Esophagus squamous epithelium (tissue), 5 donors: Measurements from ENCODE around the gene PEX6. TPM values are rescaled to one million over a fixed set of nuclear protein-coding genes. Genes with fewer than 3 reads are reported as not detected.
"Not testable (repeated sequence)": the region's sequence is repeated elsewhere in the genome, so short reads cannot be mapped to it uniquely, and the experiment has no call there.

ENCODE experiments used
- DNase-seq: peaks from one replicate; lab custom pipeline; 2025; lab: John Stamatoyannopoulos, UW
- H3K27ac ChIP-seq, 4 donors: fragments of 200-600 bp; sonication (generic); one replicate each; pipeline ENCODE4 v1.5.1; 2016 to 2019; ENCODE audit warnings: mild to moderate bottlenecking in 1 of 4
- H3K27me3 ChIP-seq, 4 donors: fragments of 200-600 bp; sonication (generic); 1 replicate in 3 of 4; 2 replicates in 1 of 4; pipeline versions ENCODE4 v1.5.1 to v1.6.0; 2017 to 2021; ENCODE audit warnings: antibody characterized with exemption in 1 of 4
- H3K36me3 ChIP-seq, 3 donors: fragments of 200-600 bp; sonication (generic); one replicate each; pipeline ENCODE4 v1.5.1; 2016 to 2019
- H3K4me1 ChIP-seq, 3 donors: fragments of 200-600 bp; sonication (generic); one replicate each; pipeline ENCODE4 v1.5.1; 2017 to 2019
- H3K4me3 ChIP-seq, 4 donors: fragments of 200-600 bp; sonication (generic); 1 replicate in 3 of 4; 2 replicates in 1 of 4; pipeline ENCODE4 v1.5.1; 2016 to 2019; ENCODE audit warnings: mild to moderate bottlenecking in 2 of 4, moderate library complexity in 1 of 4
- H3K9me3 ChIP-seq, 3 donors: fragments of 200-600 bp; sonication (generic); one replicate each; pipeline ENCODE4 v1.5.1; 2016 to 2019
- POLR2A ChIP-seq, 4 donors: fragments of 450-650 bp; IDR thresholded peaks; one replicate each; pipeline ENCODE4 v1.6.1; 2017; ENCODE audit warnings: antibody characterized with exemption in 4 of 4, mild to moderate bottlenecking in 4 of 4, moderate library complexity in 3 of 4
- WGBS, 2 donors: methylation state at CpG; one replicate each; pipeline ENCODE4 v1.1.5; 2018; 5-methylcytosine and 5-hydroxymethylcytosine counted together
- intact Hi-C: fragments of 100-400 bp; cut with DNase I; formaldehyde crosslinking; loops from one replicate; pipeline ENCODE4 v1.15.0; 2022
- total RNA-seq, 4 donors: library from RNA; depleted of rRNA; stranded (reverse); fragments of >200 nt; gene quantifications; one replicate each; pipeline ENCODE4 v1.1.0, GENCODE V29; 2016
- TF ChIP-seq, protein P1 (sequence below), 6 experiments: fragments of 450-650 bp in 4 of 6; fragments of 200-600 bp in 2 of 6; sonication (generic) in 2 of 6; IDR thresholded peaks; one replicate each; pipeline ENCODE4 v1.5.1; 2016 to 2019; ENCODE audit warnings: antibody characterized with exemption in 6 of 6, mild to moderate bottlenecking in 4 of 6, moderate library complexity in 4 of 6
- donor health status: DM: yes; HTN: yes; CAD: no.

The PEX6 gene
- total RNA-seq, 4 donors from 2014 or later: 11.3 to 21.2 (median 17.1) TPM

DNA sequence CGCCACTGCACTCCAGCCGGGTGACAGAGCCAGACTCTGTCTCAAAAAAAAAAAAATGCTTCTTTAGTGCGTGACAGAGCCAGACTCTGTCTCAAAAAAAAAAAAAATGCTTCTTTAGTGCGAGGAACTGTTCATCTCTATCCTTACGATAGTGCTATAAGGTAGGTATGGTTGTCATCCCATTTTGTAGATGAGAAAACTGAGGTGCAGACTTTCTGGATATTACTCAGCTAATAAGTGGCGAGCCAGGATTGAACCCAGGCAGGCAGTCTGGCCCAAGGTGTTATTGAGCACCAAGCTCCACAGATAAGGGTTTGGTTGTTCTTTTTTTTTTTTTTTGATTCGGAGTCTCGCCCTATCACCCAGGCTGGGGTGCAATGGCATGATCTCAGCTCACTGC lies 22.9 kb upstream of the PEX6 start:
- intact Hi-C loops: no loop called here
- WGBS, 2 donors: 90 to 99% methylated on average over 7 of the region's 8 CpGs
- H3K27ac ChIP-seq: no peak overlapping the region
- no peaks in the 10 kb centered on the region for H3K9me3 ChIP-seq
- no peak for TF ChIP-seq POLR2A (IDR thresholded peaks at IDR 0.05)
- TF ChIP-seq, protein P1, sequence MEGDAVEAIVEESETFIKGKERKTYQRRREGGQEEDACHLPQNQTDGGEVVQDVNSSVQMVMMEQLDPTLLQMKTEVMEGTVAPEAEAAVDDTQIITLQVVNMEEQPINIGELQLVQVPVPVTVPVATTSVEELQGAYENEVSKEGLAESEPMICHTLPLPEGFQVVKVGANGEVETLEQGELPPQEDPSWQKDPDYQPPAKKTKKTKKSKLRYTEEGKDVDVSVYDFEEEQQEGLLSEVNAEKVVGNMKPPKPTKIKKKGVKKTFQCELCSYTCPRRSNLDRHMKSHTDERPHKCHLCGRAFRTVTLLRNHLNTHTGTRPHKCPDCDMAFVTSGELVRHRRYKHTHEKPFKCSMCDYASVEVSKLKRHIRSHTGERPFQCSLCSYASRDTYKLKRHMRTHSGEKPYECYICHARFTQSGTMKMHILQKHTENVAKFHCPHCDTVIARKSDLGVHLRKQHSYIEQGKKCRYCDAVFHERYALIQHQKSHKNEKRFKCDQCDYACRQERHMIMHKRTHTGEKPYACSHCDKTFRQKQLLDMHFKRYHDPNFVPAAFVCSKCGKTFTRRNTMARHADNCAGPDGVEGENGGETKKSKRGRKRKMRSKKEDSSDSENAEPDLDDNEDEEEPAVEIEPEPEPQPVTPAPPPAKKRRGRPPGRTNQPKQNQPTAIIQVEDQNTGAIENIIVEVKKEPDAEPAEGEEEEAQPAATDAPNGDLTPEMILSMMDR (IDR thresholded peaks at IDR 0.05): no peak
- H3K27me3 ChIP-seq: no peaks in the 10 kb centered on the region
- H3K4me1 ChIP-seq: no peaks in the 10 kb centered on the region
- no peak for DNase-seq
- no peak overlapping the region for H3K4me3 ChIP-seq
- peaks cover 2 to 50% (median 10%) of the 10 kb centered on the region in 3 donors for H3K36me3 ChIP-seq

DNA sequence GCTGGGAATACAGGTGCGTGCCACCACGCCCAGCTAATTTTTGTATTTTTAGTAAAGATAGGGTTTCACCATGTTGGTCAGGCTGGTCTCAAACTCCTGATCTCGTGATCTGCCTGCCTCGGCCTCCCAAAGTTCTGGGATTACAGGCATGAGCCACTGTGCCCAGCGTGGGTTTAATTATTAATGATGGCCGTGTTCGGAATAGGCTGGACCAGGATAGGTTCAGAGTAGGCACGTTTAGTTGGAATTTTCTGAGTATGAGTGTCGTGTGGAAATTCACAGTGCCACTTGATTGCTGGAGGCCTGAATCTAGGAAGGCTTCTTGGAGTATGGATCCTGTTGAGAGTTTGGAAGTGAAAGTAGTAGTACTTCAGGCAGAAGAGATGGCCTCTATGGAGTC lies 19.2 kb upstream of the PEX6 start:
- H3K4me1 ChIP-seq, H3K9me3 ChIP-seq, H3K27me3 ChIP-seq, intact Hi-C loops, H3K27ac ChIP-seq, DNase-seq, H3K4me3 ChIP-seq: not testable (repeated sequence)
- H3K36me3 ChIP-seq: peaks cover 0 to 38% (median 0%) of the 10 kb centered on the region in 3 donors
- WGBS, 2 donors: 88 to 95% methylated on average over 4 to 8 of the region's 9 CpGs

DNA sequence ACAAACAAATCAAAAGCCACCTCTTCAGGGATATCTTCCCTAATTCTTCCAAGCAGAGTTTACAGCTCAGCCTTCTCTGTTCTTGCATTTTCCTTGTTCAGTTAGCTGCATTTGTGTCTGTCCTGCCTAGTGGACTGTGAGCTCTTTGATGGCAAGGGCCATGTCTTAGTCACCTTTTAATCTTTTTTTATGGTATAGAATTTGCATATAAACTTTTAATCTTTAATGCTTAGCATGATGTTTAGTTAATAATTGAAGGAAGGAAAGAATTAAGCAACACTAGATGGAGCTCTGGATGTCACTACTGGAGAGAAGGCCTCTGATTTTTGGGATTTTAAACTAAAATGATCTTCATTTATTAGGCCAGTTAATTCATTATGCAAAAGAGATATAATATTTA lies 17.5 kb upstream of the PEX6 start:
- TF ChIP-seq, protein P1 (IDR thresholded peaks at IDR 0.05): no peak
- TF ChIP-seq POLR2A (IDR thresholded peaks at IDR 0.05): no peak
- H3K27me3 ChIP-seq: no peaks in the 10 kb centered on the region
- no peaks in the 10 kb centered on the region for H3K4me1 ChIP-seq
- peaks cover 0 to 38% (median 0%) of the 10 kb centered on the region in 3 donors for H3K36me3 ChIP-seq
- intact Hi-C loops: no loop called here
- H3K9me3 ChIP-seq: no peaks in the 10 kb centered on the region
- DNase-seq: no peak
- H3K4me3 ChIP-seq: no peak overlapping the region
- H3K27ac ChIP-seq: no peak overlapping the region

DNA sequence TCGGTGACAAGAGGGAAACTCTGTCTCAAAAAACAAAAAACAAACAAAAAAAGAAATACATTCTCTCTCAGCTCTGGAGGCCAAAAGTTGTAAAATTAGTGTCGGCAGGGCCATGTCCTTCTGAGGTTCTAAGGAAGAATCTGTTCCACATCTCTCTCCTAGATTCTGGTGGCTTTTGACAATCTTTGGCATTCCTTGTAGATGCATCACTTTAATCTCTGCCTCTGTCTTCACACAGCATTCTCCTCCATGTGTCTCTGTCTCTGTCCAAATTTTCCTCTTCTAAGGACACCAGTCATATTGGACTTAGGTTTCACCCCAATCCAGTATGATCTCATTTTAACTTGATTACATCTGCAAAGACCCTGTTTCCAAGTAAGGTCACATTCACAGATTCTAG lies 14.5 kb upstream of the PEX6 start:
- intact Hi-C loops: no loop called here
- H3K27me3 ChIP-seq: no peaks in the 10 kb centered on the region
- H3K36me3 ChIP-seq: peaks cover 0 to 58% (median 9%) of the 10 kb centered on the region in 3 donors
- H3K9me3 ChIP-seq: no peaks in the 10 kb centered on the region
- peaks cover 0 to 8% (median 0%) of the 10 kb centered on the region in 3 donors for H3K4me1 ChIP-seq
- 78 to 91% methylated on average over 2 of the region's 2 CpGs for WGBS, 2 donors
- no peak overlapping the region for H3K4me3 ChIP-seq
- DNase-seq: no peak
- TF ChIP-seq POLR2A (IDR thresholded peaks at IDR 0.05): no peak
- TF ChIP-seq, protein P1 (IDR thresholded peaks at IDR 0.05): no peak
- no peak overlapping the region for H3K27ac ChIP-seq

DNA sequence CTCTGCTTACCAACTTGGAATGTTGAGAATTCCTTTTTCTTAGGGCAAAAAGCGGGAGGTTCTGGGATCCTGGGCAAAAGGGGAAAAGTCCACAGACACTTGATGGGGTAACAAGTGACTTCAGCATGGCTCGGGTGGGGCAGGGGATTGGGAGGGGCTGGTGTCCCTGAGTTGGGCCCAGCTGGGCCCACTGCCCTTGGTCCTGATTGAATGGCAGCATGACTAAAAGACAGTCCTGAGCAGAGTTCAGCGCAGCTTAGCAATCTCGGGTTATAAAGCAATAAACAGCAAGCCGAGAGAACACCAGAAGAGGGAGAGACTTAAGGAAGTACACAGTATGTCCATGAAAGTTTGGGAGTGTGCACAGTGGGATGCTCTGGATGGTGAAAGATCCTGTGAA lies 10.9 kb upstream of the PEX6 start:
- no peak for DNase-seq
- Histone ChIP-seq H3K36me3 (peaks cover 0 to 58% (median 9%) of the 10 kb centered on the region in 3 donors), H3K4me3 (no peak overlapping the region), H3K27me3 (no peaks in the 10 kb centered on the region), H3K27ac (no peak overlapping the region), H3K4me1 (peaks cover 16 to 43% (median 21%) of the 10 kb centered on the region in 3 donors), H3K9me3 (no peaks in the 10 kb centered on the region)
- WGBS, 2 donors: 84 to 90% methylated on average over 4 to 5 of the region's 5 CpGs
- intact Hi-C loops: no loop called here
- TF ChIP-seq POLR2A (IDR thresholded peaks at IDR 0.05): no peak
- TF ChIP-seq, protein P1 (IDR thresholded peaks at IDR 0.05): no peak
